Measurements from ENCODE around the gene KLHL26. TPM values are rescaled to one million over a fixed set of nuclear protein-coding genes. Genes with fewer than 3 reads are reported as not detected.

KLHL26 gene
- total and polyA plus RNA-seq, 2 of the 4 experiments (the other 2 are of a cell fraction), result 2.2 to 4.7 TPM

DNA sequence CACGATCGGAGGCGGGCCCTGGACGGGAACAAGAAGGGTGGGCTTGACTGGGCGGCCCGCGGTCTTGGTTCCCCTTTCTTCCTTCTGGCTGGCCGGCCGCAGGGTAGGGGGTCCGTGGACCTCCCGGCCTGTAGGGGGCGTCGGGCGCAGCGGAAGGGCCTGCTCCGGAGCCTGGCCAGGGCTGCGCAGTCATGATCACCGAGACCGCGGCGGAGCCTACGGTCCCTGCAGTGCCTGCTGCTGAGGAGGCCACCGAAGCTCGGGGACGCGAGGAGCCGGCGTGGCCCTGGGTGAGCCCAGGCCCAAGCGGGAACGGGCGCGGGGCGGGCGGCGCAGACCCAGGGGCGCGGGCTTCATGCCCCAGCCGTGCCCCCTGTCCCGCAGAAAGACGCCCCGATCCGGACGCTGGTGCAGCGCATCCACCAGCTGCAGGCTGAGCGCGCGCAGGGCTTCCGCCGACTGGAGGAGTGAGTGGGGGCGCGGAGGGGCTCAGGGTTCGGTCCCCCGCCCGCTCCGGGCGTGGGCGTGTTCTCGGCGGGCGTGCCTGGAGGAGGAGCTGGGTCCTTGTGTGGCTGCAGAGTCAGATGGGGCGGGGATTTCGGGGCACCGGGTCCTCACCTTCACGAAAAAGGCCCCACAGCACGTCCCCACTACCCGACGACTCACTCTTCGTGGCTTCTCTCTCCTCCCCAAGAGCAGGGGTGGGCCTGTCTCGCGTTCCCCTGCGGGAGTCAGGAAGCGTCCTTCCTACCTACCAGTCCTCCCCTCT, 48.0 kb upstream of the KLHL26 start, which contains the start of gene REX1BD:
TSS of gene REX1BD (plus strand) at position 188 of the 769 bp plus-strand sequence. CDS start at position 192, 4 bp downstream.
- peak within 1 kb of the TSS; percentile 48 for H3K9ac ChIP-seq (ENCODE audit: low read depth, low read length)
- peak within 1 kb of the TSS; percentile 56 for H3K4me3 ChIP-seq (ENCODE audit: insufficient read depth, low read depth, low read length)
- peak within 1 kb of the TSS; percentile 64 for H2AK5ac ChIP-seq (ENCODE audit: low read depth, low read length)
- H2BK120ac ChIP-seq (ENCODE audit: low read depth, low read length), result peak within 1 kb of the TSS; percentile 8
- no peak within 1 kb of the TSS for H2BK15ac ChIP-seq (ENCODE audit: low read depth, low read length)
- ATAC-seq (ENCODE audit: low read depth) (peak; percentile 92), DNase-seq (peak; percentile 68)
- dilution Hi-C loops (cut with HindIII; ENCODE audit: low sequenced_read_pairs, unreplicated experiment), result no loop called here
- H3K23ac ChIP-seq (ENCODE audit: low read depth, low read length), result peak within 1 kb of the TSS; percentile 74; the same call in 1 of the 2 replicates
- H3K79me1 ChIP-seq (ENCODE audit: low read depth in 1 of 2, low read length in 2 of 2), result peaks cover 6 to 20% of the 10 kb centered on the region in 2 experiments; a peak in 3 of 4 replicates
- H3K4me2 ChIP-seq (ENCODE audit: low read depth, low read length), result peak within 1 kb of the TSS; percentile 93
- peaks cover 4% of the 10 kb centered on the region for H3K36me3 ChIP-seq (ENCODE audit: control insufficient read depth, insufficient read depth, low read length)
- H2AK9ac ChIP-seq (replicated peaks; ENCODE audit: low read depth, low read length, poor library complexity), result peak within 1 kb of the TSS; percentile 98
- H4K91ac ChIP-seq (ENCODE audit: insufficient read depth, low read depth, low read length), result peak within 1 kb of the TSS; percentile 85
- H3K18ac ChIP-seq (ENCODE audit: low read depth, low read length), result peak within 1 kb of the TSS; percentile 26
- ChIA-PET CTCF (interaction anchor here (0.6 to 1.3 kb wide), 5 partner anchors 13 to 188 kb away, joined by 3 to 4 read pairs (median 3); partner anchors contain the start of gene KXD1), POLR2A (ENCODE audit: unreplicated experiment) (no interaction called here)
- H3K27ac ChIP-seq (ENCODE audit: insufficient read depth, low read length), result peak within 1 kb of the TSS; percentile 52
- H3K9me3 ChIP-seq (ENCODE audit: control insufficient read depth, insufficient read depth, low read length), result no peaks in the 10 kb centered on the region
- peaks cover 6% of the 10 kb centered on the region for H4K20me1 ChIP-seq (ENCODE audit: insufficient read depth, low read length)
- peaks cover 2% of the 10 kb centered on the region; the same call in 1 of the 2 replicates for H3K27me3 ChIP-seq (ENCODE audit: control insufficient read depth, insufficient read depth, low read length)
- peak within 1 kb of the TSS; percentile 77 for H4K5ac ChIP-seq (ENCODE audit: low read depth, low read length)
- peak within 1 kb of the TSS; percentile 57; the same call in 1 of the 2 replicates for H3K56ac ChIP-seq (ENCODE audit: extremely low read depth, insufficient read depth, low read length)
- peak within 1 kb of the TSS; percentile 46 to 92 for H4K8ac ChIP-seq (ENCODE audit: low read depth in 2 of 2, low read length in 2 of 2)
- peak within 1 kb of the TSS; percentile 77 for H3K4ac ChIP-seq (ENCODE audit: low read depth, low read length)
- no peak within 1 kb of the TSS for H2BK20ac ChIP-seq (ENCODE audit: low read depth, low read length)
- intact Hi-C loops (cut with micrococcal nuclease), result loop anchor here (1.0 to 5.0 kb wide), 4 partner anchors 137 to 329 kb away; partner anchors contain the start of genes COPE, DDX49 and UPF1
- BruUV-seq (replicated peaks), result no TSS peak
- H2BK5ac ChIP-seq (ENCODE audit: low read depth, low read length, poor library complexity, severe bottlenecking), result peak within 1 kb of the TSS; percentile 66
- in situ Hi-C loops (cut with MboI; ENCODE audit: low sequenced_read_pairs), result no loop called here
- whole genome bisulfite sequencing, 2 experiments (ENCODE audit: extremely low coverage in 2 of 2, insufficient read length in 1 of 2), result 0% methylated on average over 28 of the region's 72 CpGs; no CpG with 5 or more reads in 1 of the 2 experiments
- peak within 1 kb of the TSS; percentile 62 for H3K14ac ChIP-seq (replicated peaks; ENCODE audit: low read depth, low read length)
- H3K9me1 ChIP-seq (ENCODE audit: insufficient read depth, low read length), result peaks cover 4% of the 10 kb centered on the region; the same call in 1 of the 2 replicates
- peaks cover 5% of the 10 kb centered on the region for H3K4me1 ChIP-seq (ENCODE audit: control insufficient read depth, insufficient read depth, low read length)
- H2AFZ ChIP-seq (replicated peaks; ENCODE audit: low read length, poor library complexity), result peak within 1 kb of the TSS; percentile 100
- TF ChIP-seq RAD21 (IDR thresholded peaks at IDR 0.05; ENCODE audit: low read length), result peak; percentile 45
- TF ChIP-seq, protein P1, sequence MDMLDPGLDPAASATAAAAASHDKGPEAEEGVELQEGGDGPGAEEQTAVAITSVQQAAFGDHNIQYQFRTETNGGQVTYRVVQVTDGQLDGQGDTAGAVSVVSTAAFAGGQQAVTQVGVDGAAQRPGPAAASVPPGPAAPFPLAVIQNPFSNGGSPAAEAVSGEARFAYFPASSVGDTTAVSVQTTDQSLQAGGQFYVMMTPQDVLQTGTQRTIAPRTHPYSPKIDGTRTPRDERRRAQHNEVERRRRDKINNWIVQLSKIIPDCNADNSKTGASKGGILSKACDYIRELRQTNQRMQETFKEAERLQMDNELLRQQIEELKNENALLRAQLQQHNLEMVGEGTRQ (IDR thresholded peaks at IDR 0.05; ENCODE audit: low read depth, low read length), result no peak
- TF ChIP-seq RFX5 (IDR thresholded peaks at IDR 0.05; ENCODE audit: low read depth, low read length), result no peak
- peak; percentile 63; the same call in 1 of the 2 replicates for TF ChIP-seq MAZ (IDR thresholded peaks at IDR 0.05; ENCODE audit: borderline replicate concordance, low read depth, low read length)
- TF ChIP-seq SMC3 (IDR thresholded peaks at IDR 0.05; ENCODE audit: low read depth, low read length), result peak; percentile 33
- TF ChIP-seq CEBPB (IDR thresholded peaks at IDR 0.05; ENCODE audit: low read depth, low read length), result no peak
- no peak for TF ChIP-seq FOS (IDR thresholded peaks at IDR 0.05; ENCODE audit: low read depth, low read length)
- TF ChIP-seq, protein P2, sequence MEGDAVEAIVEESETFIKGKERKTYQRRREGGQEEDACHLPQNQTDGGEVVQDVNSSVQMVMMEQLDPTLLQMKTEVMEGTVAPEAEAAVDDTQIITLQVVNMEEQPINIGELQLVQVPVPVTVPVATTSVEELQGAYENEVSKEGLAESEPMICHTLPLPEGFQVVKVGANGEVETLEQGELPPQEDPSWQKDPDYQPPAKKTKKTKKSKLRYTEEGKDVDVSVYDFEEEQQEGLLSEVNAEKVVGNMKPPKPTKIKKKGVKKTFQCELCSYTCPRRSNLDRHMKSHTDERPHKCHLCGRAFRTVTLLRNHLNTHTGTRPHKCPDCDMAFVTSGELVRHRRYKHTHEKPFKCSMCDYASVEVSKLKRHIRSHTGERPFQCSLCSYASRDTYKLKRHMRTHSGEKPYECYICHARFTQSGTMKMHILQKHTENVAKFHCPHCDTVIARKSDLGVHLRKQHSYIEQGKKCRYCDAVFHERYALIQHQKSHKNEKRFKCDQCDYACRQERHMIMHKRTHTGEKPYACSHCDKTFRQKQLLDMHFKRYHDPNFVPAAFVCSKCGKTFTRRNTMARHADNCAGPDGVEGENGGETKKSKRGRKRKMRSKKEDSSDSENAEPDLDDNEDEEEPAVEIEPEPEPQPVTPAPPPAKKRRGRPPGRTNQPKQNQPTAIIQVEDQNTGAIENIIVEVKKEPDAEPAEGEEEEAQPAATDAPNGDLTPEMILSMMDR (conservative IDR thresholded peaks at IDR 0.05; ENCODE audit: low read depth, low read length), result peak; percentile 75
- TF ChIP-seq POLR2A (IDR thresholded peaks at IDR 0.05; ENCODE audit: low read depth, low read length), result peak; percentile 12; the same call in 1 of the 2 replicates
- no peak for TF ChIP-seq MAFK (IDR thresholded peaks at IDR 0.05; ENCODE audit: low read depth, low read length)
- no peak for TF ChIP-seq RCOR1 (IDR thresholded peaks at IDR 0.05; ENCODE audit: insufficient replicate concordance, low read length)
- TF ChIP-seq BHLHE40 (IDR thresholded peaks at IDR 0.05; ENCODE audit: low read depth, low read length), result no peak
- 0 out of 2 replicates have a peak, but pooled peaks have one; percentile 37 for TF ChIP-seq MXI1 (IDR thresholded peaks at IDR 0.05; ENCODE audit: borderline replicate concordance, low read depth, low read length)
- peak; percentile 71 for TF ChIP-seq NFE2L2 (IDR thresholded peaks at IDR 0.05; ENCODE audit: low read depth, low read length)

Data from IMR-90 (cell line).